HG03571 (cell line): ENCODE results near the gene MVB12B.

Source experiments
- ATAC-seq: cut with Tn5 transposase; IDR thresholded peaks from one replicate; pipeline ENCODE4 v1.9.1; 2021; ENCODE audit not compliant: unreplicated experiment

MVB12B gene

DNA sequence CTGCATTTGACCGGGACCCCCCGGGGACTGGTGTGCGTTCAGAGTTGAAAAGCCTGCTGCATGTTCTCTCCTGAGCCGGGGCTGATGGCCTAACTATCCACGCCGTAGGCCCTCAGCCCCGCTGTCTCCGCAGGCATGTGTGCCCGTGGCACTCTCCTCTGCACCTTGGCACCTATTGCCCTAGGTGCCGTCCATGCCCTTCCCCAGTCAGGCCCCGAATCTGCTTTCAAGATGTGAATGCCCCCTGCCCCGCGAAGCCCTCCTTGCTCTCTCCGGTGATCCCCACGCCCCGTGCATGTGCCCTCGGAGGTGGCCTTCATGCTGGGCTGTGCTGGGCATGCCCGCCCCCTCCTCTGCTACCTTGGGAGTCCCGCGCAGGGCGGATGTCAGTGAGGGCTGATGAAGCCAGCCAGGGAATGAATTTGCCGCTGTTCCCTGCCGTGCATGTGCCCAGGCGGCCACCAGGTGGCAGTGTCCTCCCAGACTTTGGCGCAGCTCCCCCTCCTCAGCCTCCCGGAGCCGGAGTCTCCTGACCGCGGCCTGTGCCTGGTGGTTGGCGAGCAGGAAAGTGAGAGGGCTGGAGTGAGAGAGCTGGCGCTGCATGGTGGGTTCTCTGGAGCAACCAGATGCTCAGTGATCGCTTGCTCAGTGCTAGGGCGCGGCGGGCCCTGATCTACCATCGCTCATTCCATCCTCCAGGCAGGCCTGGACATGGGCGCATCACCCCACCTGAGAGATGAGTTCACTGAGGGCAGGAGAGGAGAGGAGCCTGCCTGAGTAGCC is 174.2 kb downstream of the MVB12B start:
- ATAC-seq: no peak

- no peak for ATAC-seq
These were observed 175.0 kb downstream of the MVB12B start for GRCh38 chr9:126501383-126502331.

- ATAC-seq: no peak
These were observed 176.0 kb downstream of the MVB12B start for GRCh38 chr9:126502417-126503332.

GRCh38 chr9:126503333-126504085 is 176.9 kb downstream of the MVB12B start:
- ATAC-seq: no peak

DNA sequence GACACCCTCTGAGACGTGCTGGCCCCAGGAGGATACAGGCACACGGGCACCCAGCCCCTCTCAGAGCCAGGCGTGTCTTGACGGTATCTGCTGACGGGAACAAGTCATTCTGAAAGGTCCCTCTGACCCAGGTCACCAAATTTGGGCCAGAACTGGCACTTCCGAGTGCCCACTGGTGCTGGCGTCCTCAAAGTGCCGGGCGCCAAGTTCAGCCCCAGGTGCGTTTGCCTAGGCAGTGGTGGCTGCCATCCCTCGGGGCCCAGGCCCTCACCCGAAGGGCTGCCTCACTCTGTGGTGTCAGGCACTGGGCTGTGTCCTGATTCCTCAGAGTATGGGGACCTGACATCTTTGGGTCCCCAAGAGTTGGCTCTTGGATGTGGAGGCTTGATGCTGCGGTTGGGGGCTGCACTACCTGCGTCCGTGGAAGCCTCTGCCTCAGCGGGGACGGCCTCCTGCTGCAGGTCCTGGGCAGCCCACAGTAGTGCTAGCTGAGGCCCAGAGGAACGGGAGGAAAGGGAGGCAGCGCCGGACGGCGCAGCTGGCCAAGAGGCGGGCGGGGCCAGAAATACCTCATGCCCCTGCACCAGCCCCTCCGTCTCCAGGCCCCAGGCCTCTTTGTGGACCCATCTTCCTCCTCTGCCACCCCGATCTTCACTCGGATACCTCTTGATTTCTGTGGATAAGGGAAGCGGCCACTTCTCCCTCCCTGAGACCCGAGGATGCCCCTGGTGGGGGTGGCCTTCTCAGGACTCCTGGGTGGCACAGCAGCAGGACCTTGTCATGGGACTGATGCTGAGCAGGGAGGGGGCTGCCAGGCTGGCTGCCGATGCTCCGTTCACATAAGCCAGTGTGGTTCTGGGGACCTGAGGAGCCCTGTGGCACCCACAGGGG is 177.7 kb downstream of the MVB12B start:
- no peak for ATAC-seq

GRCh38 chr9:126504977-126505455 is 178.4 kb downstream of the MVB12B start:
- no peak for ATAC-seq

- no peak for ATAC-seq
These were observed 179.2 kb downstream of the MVB12B start for GRCh38 chr9:126505697-126506346.

- no peak for ATAC-seq
These were observed 180.0 kb downstream of the MVB12B start for GRCh38 chr9:126506361-126507317.

DNA sequence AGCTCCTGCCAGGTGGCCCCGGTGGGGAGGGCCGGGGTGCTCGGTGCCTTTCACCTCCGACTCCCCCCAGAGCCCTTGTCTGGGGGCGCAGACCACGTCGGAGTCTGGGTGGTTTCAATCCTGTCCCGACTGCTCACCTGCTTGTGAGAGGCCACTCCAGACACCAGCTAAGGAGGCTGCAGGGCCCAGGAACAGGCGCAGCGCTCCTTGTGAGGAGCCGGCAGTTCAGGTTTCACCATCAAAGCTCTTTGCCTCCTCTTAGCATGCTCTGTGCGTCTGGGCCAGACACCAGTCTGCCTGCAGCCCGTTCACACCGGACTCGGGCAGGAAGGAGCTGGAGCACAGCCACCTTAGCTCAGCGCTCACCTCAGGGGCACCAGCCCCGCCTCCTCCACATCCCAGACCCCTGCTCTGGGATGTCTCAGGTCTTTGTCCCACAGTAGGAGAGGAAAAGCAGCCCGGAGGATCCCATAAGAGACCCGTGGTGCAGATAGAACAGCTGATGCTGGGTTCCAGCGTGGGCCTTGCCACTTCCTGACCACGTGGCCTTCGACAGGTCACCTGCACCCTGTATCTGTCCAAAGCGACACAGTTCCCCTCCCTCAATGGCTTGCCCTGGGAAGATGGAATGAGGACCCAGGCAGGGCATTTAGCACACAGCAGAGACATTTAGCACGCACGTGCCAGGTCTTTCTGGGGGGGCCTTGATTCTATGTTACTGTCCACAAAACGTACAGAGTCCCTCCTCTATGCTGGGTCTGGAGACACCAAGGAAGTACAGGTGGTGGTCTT is 180.9 kb downstream of the MVB12B start:
- no peak for ATAC-seq

- ATAC-seq: no peak
These were observed 181.6 kb downstream of the MVB12B start for GRCh38 chr9:126508171-126508591.

GRCh38 chr9:126508928-126509327 is 182.3 kb downstream of the MVB12B start:
- no peak for ATAC-seq

DNA sequence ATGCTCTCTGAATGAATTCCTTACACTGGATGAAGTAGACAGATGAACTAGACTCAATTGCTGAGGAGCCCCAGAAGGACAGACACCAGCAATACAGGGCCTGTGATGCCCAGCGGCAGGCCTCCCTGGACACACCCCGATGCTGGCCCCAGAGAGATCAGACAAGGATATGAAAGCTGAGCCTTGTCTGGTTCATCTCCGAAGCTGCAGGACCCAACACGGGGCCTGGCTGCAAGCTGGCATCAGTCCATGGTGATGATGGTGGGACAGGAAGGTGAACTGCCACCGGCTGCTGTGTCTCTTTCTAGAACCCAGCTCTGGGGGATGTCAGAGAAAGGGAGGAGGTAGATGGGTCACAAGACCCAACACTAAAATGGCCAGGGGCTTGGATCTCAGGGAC is 183.1 kb downstream of the MVB12B start:
- ATAC-seq: no peak

GRCh38 chr9:126510564-126510963 is 183.9 kb downstream of the MVB12B start:
- ATAC-seq: no peak

GRCh38 chr9:126511411-126511810 is 184.8 kb downstream of the MVB12B start:
- no peak for ATAC-seq

DNA sequence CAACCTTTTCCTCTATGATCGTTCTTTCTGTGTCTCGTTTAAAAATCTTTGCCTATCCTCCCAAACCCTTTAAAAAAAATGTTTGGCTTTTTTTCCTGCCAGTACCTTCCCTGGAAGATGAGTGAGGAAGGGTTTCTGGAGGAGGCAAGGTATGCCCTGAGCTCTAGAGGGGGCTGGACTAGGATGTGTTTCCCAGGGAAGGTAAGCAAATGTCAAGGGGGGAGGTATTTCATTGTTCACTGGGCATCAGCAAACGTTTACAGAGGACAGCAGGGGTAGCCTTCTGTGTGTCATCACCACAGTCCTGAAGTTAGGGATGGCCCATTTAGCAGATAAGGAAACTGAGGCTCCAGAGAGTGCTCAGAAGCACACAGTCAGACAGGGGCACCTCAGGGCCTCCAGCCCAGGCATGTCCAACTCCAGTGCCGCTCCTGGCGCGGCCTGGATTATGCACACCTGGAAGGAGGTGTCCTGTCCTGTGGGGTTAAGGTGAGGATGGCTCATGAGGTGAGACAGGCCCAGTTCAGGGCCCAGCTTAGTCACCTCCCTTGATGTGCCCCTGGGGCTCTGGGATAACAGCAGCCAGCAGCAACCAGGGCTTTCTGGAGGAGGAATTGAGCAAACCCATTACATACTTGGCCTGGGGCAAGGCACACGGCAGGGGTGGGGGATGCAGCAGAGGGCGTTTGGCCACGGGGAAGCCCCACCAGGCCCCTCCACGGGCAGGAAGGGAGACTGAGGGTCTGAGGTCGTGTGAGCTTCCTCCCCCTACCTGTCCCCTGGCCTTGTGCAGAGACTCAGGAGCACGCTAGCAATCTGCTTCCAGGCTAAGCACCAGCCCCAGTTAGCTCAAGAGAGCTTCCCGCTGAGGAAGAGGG is 186.8 kb downstream of the MVB12B start:
- no peak for ATAC-seq
